Mesangial cell (primary cell): ENCODE data around the gene CCNA1. TPM values are rescaled to one million over a fixed set of nuclear protein-coding genes. Genes with fewer than 3 reads are reported as not detected.

Source experiments
- total RNA-seq: library from RNA; depleted of rRNA; stranded (reverse); fragments of >200 nt; gene quantifications from 2 replicates; pipeline ENCODE4 v1.2.3, GENCODE V29; 2015

CCNA1 gene
- total RNA-seq = 0.38 and 1.3 TPM in 2 replicates

GRCh38 chr13:36432106-36432544, at the start of gene CCNA1:
TSS of gene CCNA1 (plus strand) at chr13:36432495. CDS start at chr13:36433057, 562 bp downstream.

Other genes with a start within 250 kb of the CCNA1 start
- gene SOHLH2, start 217.9 kb upstream of the CCNA1 start, total RNA-seq = 0.16 and 1.0 TPM in 2 replicates
- gene CCDC169, start 134.7 kb upstream of the CCNA1 start, total RNA-seq = 2.3 and 2.5 TPM in 2 replicates
- gene SPART, start 86.1 kb upstream of the CCNA1 start, total RNA-seq = 19.4 and 23.3 TPM in 2 replicates
- not detected in 2 replicates for gene SERTM1, start 241.5 kb downstream of the CCNA1 start, total RNA-seq